Stimulated activated CD8-positive, alpha-beta memory T cell treated with anti-CD3 and anti-CD28 coated beads, Interleukin-15, amount 100 ng/mL, for 24 hours (primary cell): ENCODE results near the gene OR2W3.

Experiments
- DNase-seq: peaks from one replicate; pipeline ENCODE4 v3.0.0-alpha.2; 2020; ENCODE audit warnings: low read depth

The OR2W3 gene

DNA sequence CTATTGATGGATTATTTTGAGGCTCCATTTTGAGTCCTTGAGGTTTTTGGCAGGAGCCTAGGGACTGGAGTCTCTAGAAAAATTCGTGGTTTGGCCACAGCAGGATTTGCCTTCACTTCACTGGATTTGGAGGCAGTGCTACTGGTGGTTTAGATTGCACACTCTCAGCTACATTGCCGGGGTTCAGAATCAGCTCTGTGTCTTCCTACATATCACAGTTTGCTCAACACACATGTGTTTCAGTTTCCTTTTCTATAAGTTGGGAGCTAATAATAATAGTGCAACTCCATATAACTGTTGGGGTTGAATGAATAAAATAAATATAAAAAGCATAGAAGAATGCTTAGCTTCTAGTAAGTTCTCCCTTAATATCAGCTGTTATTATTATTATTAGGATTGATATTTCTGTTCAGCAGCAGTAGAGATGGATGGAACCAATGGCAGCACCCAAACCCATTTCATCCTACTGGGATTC lies at the start of gene OR2W3:
Gene OR2W3, plus strand, starts transcription at position 425 of the 475 bp plus-strand sequence. Its CDS starts 0 bp downstream, at position 425.
- DNase-seq: no peak

DNA sequence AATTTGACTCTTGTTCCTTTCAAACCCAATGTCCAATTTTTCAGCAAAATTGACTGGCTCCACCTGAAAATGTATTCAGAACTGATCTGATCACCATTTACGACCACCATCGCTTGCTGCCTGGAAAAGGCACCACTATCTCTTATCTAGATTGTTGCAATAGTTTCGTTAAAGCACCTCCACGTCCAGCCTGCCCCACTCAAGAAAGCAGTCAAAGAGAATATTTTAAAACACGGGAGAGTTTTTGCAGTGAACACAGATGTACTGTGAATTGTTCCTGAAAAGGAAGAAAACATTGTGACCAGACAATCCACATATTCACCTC lies 49.7 kb upstream of the OR2W3 start:
- DNase-seq: no peak

GRCh38 chr1:247848346-247848745 lies 47.0 kb upstream of the OR2W3 start:
- no peak for DNase-seq

- no peak for DNase-seq
These were observed 45.8 kb upstream of the OR2W3 start for GRCh38 chr1:247849616-247850015.

DNA sequence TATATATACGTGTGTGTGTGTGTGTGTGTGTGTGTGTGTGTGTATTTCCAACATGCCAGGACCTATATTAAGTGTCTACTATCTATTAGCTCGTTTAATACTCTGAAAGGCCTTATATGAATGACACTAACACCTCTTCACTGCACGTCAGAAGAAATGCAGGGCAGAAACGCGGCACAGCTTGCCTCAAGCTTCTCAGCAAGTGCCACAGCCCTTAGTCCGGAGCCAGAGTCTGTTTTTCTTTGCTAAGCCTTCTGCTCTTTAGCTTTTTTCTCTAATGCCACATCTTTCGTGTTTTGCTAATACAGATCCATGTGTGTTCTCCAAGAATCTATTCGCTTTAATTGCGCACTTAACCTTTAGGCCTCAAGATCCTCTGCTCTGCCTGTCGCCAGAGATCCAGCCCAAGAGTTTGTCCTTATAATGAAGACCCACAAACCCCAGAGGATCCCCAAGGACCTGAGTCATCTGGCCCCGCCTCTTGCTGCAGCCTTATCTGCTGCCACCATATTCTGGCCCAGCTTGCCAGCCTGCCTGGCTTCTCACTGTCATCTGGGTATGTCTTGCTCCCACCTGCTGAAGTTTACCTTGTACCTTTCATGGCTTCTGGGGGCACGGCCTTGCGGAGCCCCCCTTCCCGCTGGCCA lies 40.4 kb upstream of the OR2W3 start:
- no peak for DNase-seq

- no peak for DNase-seq
These were observed 39.5 kb upstream of the OR2W3 start for GRCh38 chr1:247855911-247856310.

DNA sequence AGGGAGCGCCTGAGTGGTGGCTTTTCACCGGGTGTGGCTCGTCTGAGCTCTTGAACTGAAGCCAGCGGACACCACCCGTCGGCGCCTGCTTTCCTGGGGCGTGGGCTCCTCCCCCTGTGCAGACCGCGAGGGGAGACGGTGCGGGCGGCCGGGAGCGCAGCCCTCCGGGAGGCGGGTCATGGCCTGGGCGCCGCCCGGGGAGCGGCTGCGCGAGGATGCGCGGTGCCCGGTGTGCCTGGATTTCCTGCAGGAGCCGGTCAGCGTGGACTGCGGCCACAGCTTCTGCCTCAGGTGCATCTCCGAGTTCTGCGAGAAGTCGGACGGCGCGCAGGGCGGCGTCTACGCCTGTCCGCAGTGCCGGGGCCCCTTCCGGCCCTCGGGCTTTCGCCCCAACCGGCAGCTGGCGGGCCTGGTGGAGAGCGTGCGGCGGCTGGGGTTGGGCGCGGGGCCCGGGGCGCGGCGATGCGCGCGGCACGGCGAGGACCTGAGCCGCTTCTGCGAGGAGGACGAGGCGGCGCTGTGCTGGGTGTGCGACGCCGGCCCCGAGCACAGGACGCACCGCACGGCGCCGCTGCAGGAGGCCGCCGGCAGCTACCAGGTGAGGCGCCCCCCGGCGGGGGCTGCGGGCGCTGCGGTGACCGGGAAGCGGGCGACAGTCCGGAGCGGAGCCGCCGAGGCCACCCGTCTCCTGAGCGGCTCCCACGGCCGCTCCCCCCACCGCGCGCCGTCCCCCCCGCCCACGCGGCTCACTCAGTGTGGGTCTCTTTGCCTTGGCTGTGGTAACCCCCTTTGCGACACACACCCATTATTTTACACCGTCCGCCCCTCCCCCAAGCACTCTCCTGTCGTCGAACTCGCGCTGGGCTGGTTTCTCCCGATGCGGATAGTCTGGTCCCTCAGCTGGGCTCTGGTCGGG lies 38.1 kb upstream of the OR2W3 start, which contains the start of gene TRIM58:
Gene TRIM58, plus strand, starts transcription at position 119 of the 916 bp plus-strand sequence. Its CDS starts 60 bp downstream, at position 179.
- no peak for DNase-seq

GRCh38 chr1:247857985-247858619 lies 37.3 kb upstream of the OR2W3 start:
- DNase-seq: no peak

- DNase-seq: no peak
These were observed 32.6 kb upstream of the OR2W3 start for GRCh38 chr1:247862756-247863155.

DNA sequence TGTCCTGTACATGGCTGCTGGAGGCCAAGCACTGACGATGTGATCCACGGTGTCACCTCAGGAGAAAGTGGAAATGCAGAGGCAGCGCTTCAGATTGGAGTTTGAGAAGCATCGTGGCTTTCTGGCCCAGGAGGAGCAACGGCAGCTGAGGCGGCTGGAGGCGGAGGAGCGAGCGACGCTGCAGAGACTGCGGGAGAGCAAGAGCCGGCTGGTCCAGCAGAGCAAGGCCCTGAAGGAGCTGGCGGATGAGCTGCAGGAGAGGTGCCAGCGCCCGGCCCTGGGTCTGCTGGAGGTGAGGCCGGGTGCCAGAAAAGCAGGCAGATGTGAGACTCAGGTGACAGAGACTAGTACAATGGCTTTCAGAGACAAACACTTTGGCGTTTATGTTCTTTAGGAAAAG lies 30.7 kb upstream of the OR2W3 start:
- DNase-seq: no peak

DNA sequence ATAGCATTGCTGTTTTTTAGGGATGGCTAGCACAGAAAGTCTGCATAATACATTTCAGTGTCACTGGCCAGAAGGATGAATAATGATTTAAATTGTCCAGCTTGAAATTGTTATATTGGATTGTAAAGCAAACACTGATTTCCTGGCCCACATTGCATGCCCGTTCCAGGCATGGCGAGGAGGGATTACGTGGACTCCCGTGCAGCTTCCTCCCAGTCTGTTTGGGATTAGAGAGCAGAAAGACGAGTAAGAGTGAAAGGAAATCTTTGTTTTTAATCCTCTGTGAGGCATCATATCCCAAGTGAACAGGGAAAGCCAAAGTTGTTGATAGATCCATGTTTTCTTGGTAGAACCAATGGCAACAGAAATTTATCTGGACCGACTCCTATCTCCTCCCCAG lies 30.0 kb upstream of the OR2W3 start:
- no peak for DNase-seq

DNA sequence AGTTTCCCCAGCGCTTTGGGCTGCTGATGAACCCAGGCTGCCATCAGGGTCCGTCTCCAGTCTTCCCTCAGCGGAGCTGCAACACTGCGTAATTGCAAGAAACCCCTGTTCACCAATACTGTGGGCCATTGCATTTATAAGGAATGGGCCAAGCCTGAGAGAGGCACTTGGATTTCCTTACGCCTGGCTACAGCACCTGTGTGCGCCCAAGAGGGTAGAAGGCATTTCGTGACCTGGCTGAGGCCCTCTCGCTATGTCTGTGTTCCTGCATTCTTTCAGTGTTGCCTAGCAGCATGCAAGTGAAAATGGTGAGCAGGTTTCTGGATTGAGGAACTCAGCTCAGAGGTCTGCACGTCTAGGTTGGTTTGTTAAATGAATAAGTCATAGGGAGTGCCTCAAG lies 12.0 kb upstream of the OR2W3 start:
- no peak for DNase-seq

GRCh38 chr1:247884797-247885413 lies 10.5 kb upstream of the OR2W3 start:
- no peak for DNase-seq

- DNase-seq: no peak
These were observed 589 bp downstream of the OR2W3 start for GRCh38 chr1:247895976-247896375.

DNA sequence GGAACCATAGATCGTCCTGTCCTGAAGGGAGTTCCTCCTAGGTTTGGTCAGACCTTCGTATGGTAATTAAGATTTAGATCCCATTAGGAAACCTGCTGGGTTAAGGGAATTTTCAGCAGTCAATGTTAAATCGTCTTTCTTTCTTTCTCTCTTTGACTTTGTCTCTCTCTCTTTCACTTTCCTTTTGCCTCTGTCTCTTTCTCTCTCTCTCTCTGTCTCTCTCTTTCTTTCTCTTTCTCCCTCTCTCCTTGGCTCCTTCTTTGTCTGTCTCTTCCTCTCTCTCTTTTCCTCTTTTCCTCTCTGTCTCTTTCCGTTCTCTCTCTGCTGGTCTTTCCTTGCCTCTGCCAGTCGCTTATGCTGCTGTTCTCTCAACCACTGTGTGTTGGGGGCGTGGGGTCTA lies 8.7 kb downstream of the OR2W3 start:
- no peak for DNase-seq

- no peak for DNase-seq
These were observed 9.8 kb downstream of the OR2W3 start for GRCh38 chr1:247905181-247905580.

DNA sequence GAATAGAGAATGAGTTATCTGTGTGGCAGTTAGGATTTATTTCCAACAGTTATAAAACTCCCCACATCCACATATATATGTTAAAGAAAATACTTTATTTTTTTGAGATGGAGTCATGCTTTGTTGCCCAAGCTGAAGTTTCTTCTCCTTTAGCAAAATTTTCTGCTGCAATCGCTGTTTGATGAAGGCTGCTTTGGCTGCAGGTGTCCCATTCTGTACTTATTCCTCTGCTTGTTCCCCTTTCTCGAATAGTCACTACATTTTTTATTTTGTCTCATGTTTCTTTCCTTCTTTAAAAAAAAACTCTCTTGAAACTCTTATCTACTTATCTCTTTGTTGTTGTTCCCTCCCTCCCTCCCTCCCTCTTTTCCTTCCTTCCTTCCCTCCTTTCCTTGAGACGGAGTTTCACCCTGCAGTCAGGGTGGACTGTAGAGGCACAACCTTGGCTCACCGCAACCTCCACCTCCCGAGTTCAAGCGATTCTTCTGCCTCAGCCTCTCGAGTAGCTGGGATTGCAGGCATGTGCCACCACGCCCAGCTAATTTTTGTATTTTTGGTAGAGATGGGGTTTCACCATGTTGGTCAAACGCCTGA lies 10.6 kb downstream of the OR2W3 start:
- DNase-seq: no peak

DNA sequence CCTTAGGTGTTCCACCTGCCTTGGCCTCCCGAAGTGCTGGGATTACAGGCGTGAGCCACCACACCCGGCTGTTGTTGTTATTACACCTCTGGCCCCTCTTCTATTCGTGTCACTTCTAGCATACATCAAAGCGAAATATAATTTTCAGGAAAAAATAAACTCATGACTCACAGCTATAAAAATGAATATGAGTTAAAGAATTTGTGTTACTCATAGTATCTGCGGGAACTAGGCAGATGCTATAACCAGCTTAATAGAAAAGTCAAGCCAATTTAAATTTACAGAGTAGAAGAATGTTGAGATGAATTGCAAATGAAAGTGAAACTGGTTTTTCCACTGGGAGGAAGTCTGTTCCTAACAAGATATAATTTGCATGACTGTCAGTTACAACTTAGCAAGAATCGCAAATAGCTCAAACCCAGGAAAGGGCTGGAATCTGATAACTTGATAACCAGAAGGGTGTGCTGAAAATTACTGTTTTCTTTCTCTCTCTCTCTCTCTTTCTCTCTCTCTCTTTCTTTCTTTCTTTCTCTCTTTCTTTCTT lies 11.2 kb downstream of the OR2W3 start:
- no peak for DNase-seq

DNA sequence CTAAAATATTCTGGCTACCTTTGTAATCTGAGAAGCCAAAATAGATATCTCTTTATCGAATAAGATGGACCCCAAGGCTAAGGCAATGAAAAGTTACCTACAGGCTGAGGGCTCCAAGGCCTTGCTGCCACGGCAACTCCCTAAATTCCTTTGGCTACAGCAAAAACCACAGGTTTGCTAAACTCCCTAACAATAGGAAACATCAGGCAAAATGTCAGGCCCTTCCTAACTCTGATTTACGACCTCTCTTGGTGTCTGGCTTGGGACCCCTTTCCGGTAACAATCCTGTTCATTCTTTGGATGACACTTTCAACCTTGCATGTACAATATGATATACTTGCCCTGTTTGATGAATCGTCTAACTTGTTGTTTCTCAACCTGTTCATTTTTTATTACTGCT lies 13.4 kb downstream of the OR2W3 start:
- no peak for DNase-seq

DNA sequence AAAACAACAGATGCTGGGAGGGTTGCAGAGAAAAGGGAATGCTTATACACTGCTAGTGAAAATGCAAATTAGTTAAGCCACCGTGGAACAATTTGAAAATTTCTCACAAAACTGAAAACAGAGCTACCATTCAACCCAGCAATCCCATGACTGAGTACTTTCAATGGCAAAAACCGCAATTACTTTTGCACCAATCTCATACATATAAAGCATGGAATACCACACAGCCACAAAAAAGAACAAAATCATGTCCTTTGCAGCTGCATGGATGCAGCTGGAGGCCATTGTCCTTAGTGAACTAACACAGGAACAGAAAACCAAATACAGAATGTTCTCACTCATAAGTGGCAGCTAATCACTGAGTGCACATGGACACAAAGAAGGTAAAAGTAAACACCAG lies 18.4 kb downstream of the OR2W3 start:
- no peak for DNase-seq

GRCh38 chr1:247914941-247915662 lies 19.7 kb downstream of the OR2W3 start:
- DNase-seq: no peak
